AG04450 (cell line): ENCODE results near the gene PPME1. TPM values are rescaled to one million over a fixed set of nuclear protein-coding genes. Genes with fewer than 3 reads are reported as not detected.

Experiments
- CTCF ChIA-PET: fragments of 300-600, 350-600 bp; formaldehyde crosslinking; extraction: SDS; loops from one replicate; lab custom pipeline; 2022; ENCODE audit warnings: antibody characterized with exemption, inconsistent platforms; lab: Charles Lee
- POLR2A ChIA-PET: fragments of 350-600 bp; formaldehyde crosslinking; extraction: SDS; loops from one replicate; lab custom pipeline; 2021; ENCODE audit warnings: antibody characterized with exemption, inconsistent platforms; lab: Yijun Ruan, JAX
- DNase-seq: peaks from one replicate; pipeline ENCODE4 v3.0.0-alpha.2; 2011; ENCODE audit warnings: low read depth, low spot score
- H3K27ac ChIP-seq: one replicate; pipeline ENCODE4 v1.5.1; 2012; ENCODE audit warnings: low read depth, low read length, control low read depth
- H3K27me3 ChIP-seq: one replicate; pipeline ENCODE4 v1.6.0; 2012; ENCODE audit warnings: low read length; ENCODE audit not compliant: control insufficient read depth, insufficient read depth
- H3K4me3 ChIP-seq: 2 replicates; pipeline ENCODE4 v1.5.1; 2011; ENCODE audit warnings: mild to moderate bottlenecking, low read depth, low read length, control low read depth
- H3K9me3 ChIP-seq: 2 replicates; pipeline ENCODE4 v1.5.1; 2012; ENCODE audit warnings: low read length; ENCODE audit not compliant: control insufficient read depth, insufficient read depth
- CTCF ChIP-seq: IDR thresholded peaks from 2 replicates; pipeline ENCODE4 v1.5.1; 2011; ENCODE audit warnings: low read depth, low read length, control low read depth, inconsistent platforms
- polyA plus RNA-seq: library from polyadenylated mRNA; depleted of rRNA; stranded (reverse); fragments of >200 nt; gene quantifications from 2 replicates; pipeline ENCODE4 v1.2.3, GENCODE V29; 2011

Gene PPME1
- polyA plus RNA-seq, 1 experiment, result 59.6 TPM

- H3K27ac ChIP-seq, result peak overlapping the region; percentile 98
- TF ChIP-seq CTCF, result no peak
- no peaks in the 10 kb centered on the region for H3K27me3 ChIP-seq
- CTCF ChIA-PET, result interaction anchor here (0.6 to 3.0 kb wide), 4 partner anchors 20 to 110 kb away, joined by 3 to 13 read pairs (median 4); no protein-coding TSS in a partner anchor
- H3K4me3 ChIP-seq, result no peak overlapping the region
- DNase-seq, result no peak
- POLR2A ChIA-PET, result interaction anchor here (1.1 to 2.6 kb wide), 6 partner anchors 9 to 302 kb away, joined by 3 to 22 read pairs (median 4); partner anchors contain the start of genes C2CD3 and PPME1
- no peaks in the 10 kb centered on the region; the same call in 1 of the 2 replicates for H3K9me3 ChIP-seq
Measured at GRCh38 chr11:74279256-74279655, 108.2 kb downstream of the PPME1 start.

- POLR2A ChIA-PET, result no interaction called here
- H3K9me3 ChIP-seq, result no peaks in the 10 kb centered on the region; the same call in 1 of the 2 replicates
- CTCF ChIA-PET, result no interaction called here
- no peak overlapping the region for H3K4me3 ChIP-seq
- no peaks in the 10 kb centered on the region for H3K27me3 ChIP-seq
- peak overlapping the region; percentile 39 for H3K27ac ChIP-seq
- DNase-seq, result no peak
- TF ChIP-seq CTCF, result no peak
Measured at GRCh38 chr11:74280494-74280893, 109.4 kb downstream of the PPME1 start.

- CTCF ChIA-PET, result no interaction called here
- no peaks in the 10 kb centered on the region for H3K27me3 ChIP-seq
- DNase-seq, result no peak
- H3K27ac ChIP-seq, result no peak overlapping the region
- TF ChIP-seq CTCF, result no peak
- POLR2A ChIA-PET, result no interaction called here
- H3K4me3 ChIP-seq, result no peak overlapping the region
- no peaks in the 10 kb centered on the region; the same call in 1 of the 2 replicates for H3K9me3 ChIP-seq
Measured at GRCh38 chr11:74282421-74282820, 111.3 kb downstream of the PPME1 start.

GRCh38 chr11:74282914-74283371 lies 111.9 kb downstream of the PPME1 start:
- no peak for DNase-seq
- Histone ChIP-seq H3K27ac (no peak overlapping the region), H3K9me3 (no peaks in the 10 kb centered on the region; the same call in 1 of the 2 replicates), H3K4me3 (no peak overlapping the region), H3K27me3 (no peaks in the 10 kb centered on the region)
- ChIA-PET CTCF (no interaction called here), POLR2A (no interaction called here)
- no peak for TF ChIP-seq CTCF

GRCh38 chr11:74283580-74284180 lies 112.6 kb downstream of the PPME1 start:
- no peaks in the 10 kb centered on the region for H3K27me3 ChIP-seq
- no peak for TF ChIP-seq CTCF
- no peaks in the 10 kb centered on the region; the same call in 1 of the 2 replicates for H3K9me3 ChIP-seq
- H3K27ac ChIP-seq, result no peak overlapping the region
- H3K4me3 ChIP-seq, result no peak overlapping the region
- ChIA-PET POLR2A (no interaction called here), CTCF (no interaction called here)
- no peak for DNase-seq
